M059J (cell line): ENCODE measurements around the gene ELK3. TPM values are rescaled to one million over a fixed set of nuclear protein-coding genes. Genes with fewer than 3 reads are reported as not detected.
"Not testable (repeated sequence)": the region's sequence is repeated elsewhere in the genome, so short reads cannot be mapped to it uniquely, and the experiment has no call there.

ENCODE experiments used
- DNase-seq: peaks from one replicate; pipeline ENCODE4 v3.0.0-alpha.2; 2012; ENCODE audit warnings: low read depth
- total RNA-seq: library from RNA; depleted of rRNA; stranded (reverse); fragments of >200 nt; shearing (Covaris generic); gene quantifications from 2 replicates; pipeline ENCODE4 v1.2.3, GENCODE V29; 2014; rRNA removed

ELK3 gene
- total RNA-seq, 1 experiment from 2014 or later: 34.9 TPM

DNA sequence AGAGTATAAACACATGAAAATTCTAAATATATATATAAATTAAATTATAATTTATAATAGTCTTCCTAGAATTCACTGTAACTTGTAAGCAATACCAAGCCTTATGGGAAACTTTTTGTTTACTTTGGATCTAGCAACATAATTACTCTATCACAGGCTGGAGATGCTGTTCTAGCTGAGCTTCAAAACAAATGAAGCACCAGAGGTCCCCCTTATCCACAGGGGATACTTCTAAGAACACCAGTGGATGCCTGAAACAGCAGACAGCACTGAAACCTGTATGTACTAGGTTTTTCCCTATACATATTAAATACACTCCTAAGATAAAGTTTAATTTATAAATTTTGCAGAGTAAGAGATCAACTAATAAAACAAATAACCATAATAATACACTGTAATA is 109.5 kb downstream of the ELK3 start:
- no peak for DNase-seq

DNA sequence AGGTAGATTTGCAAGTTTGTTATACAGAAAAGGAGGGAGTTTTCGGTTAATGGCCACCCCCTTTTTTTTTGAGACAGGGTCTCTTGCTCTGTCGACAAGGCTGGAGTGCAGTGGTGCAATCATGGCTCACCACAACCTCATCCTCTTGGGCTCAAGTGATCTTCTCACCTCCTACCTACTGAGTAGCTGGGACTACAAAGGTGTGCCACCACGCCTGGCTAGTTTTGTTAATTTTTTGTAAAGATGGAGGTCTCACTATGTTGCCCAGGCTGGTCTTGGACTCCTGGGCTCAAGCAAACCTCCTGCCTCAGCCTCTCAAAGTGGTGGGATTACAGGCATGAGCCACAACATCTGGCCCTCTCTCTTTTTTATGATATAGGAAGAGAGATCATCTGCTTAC is 111.5 kb downstream of the ELK3 start:
- no peak for DNase-seq

DNA sequence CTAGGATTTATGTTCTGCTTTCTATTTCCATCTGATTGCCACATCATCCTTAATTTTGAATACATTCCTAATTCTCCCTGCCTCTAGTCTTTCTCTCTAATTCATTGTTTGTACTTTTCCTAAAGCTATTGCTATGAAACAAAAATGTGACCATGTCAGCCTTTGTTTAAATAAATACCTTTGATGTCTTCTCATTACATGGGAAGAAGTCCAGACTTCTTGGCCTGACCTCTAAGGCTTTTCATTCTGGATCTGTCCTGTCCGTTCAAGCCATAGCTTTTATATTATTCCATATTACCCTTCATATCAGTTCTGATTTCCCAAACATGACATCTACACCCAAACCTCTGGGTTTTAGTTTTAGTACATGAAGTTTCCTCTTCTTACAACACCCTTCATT is 114.7 kb downstream of the ELK3 start:
- peak; percentile 26 for DNase-seq

GRCh38 chr12:96310067-96310466 is 115.9 kb downstream of the ELK3 start:
- no peak for DNase-seq

GRCh38 chr12:96311191-96311590 is 117.0 kb downstream of the ELK3 start:
- DNase-seq: no peak

- DNase-seq: no peak
Observed at GRCh38 chr12:96313606-96314005, 119.4 kb downstream of the ELK3 start.

GRCh38 chr12:96314723-96315122 is 120.5 kb downstream of the ELK3 start:
- DNase-seq: no peak

GRCh38 chr12:96315741-96316481 is 121.7 kb downstream of the ELK3 start:
- DNase-seq: not testable (repeated sequence)

DNA sequence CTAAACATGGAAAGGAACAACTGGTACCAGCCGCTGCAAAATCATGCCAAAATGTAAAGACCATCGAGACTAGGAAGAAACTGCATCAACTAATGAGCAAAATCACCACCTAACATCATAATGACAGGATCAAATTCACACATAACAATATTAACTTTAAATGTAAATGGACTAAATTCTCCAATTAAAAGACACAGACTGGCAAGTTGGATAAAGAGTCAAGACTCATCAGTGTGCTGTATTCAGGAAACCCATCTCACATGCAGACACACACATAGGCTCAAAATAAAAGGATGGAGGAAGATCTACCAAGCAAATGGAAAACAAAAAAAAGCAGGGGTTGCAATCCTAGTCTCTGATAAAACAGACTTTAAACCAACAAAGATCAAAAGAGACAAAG is 123.6 kb downstream of the ELK3 start:
- not testable (repeated sequence) for DNase-seq

Other genes with a start within 250 kb of the ELK3 start
- gene HAL, start 198.0 kb upstream of the ELK3 start, total RNA-seq: not detected in 2 replicates
- 39.8 and 51.4 TPM in 2 replicates for gene LTA4H, start 158.8 kb upstream of the ELK3 start, total RNA-seq
- gene CDK17, start 206.1 kb downstream of the ELK3 start, total RNA-seq: 19.1 and 25.8 TPM in 2 replicates